Caco-2 (cell line): Measurements from ENCODE around the gene PIGU. TPM values are rescaled to one million over a fixed set of nuclear protein-coding genes. Genes with fewer than 3 reads are reported as not detected.
A peak's percentile ranks its signal among the peaks of the same experiment; 100 is the strongest.

ENCODE experiments used
- BruUV-seq: library from RNA; stranded (reverse); fragments of 400-500 nt; replicated peaks from 2 replicates; lab custom pipeline; 2021; lab: Mats Ljungman, UMichigan
- CTCF ChIA-PET: fragments of 300-600 bp; sonication (Branson Sonifier 250); formaldehyde crosslinking; loops from one replicate; lab custom pipeline; 2022; ENCODE audit warnings: antibody characterized with exemption; lab: Charles Lee
- POLR2A ChIA-PET: fragments of 300-600 bp; sonication (Branson Sonifier 250); formaldehyde crosslinking; loops from one replicate; lab custom pipeline; 2022; ENCODE audit warnings: antibody characterized with exemption; lab: Charles Lee
- DNase-seq, 2 experiments: peaks; one replicate each; pipeline versions ENCODE4 v3.0.0 to v3.0.0-alpha.2; 2020 to 2022
- H3K27me3 ChIP-seq: replicated peaks from 2 replicates; pipeline ENCODE4 v1.6.0; 2011; ENCODE audit warnings: low read length; ENCODE audit not compliant: control insufficient read depth, insufficient read depth
- H3K36me3 ChIP-seq: 2 replicates; pipeline ENCODE4 v1.5.1; 2011; ENCODE audit warnings: low read length; ENCODE audit not compliant: control insufficient read depth, insufficient read depth
- H3K4me1 ChIP-seq: fragments of 250-450 bp; sonication (Bioruptor Pico); 2 replicates; pipeline ENCODE4 v1.5.1; 2020; ENCODE audit warnings: mild to moderate bottlenecking
- H3K4me3 ChIP-seq: 2 replicates; pipeline ENCODE4 v1.5.1; 2011; ENCODE audit warnings: low read depth, mild to moderate bottlenecking, control low read depth, low read length
- H3K9me3 ChIP-seq: fragments of 250-450 bp; sonication (Bioruptor Pico); 2 replicates; pipeline ENCODE4 v1.5.1; 2020; ENCODE audit warnings: mild to moderate bottlenecking, moderate library complexity
- H3K27ac Mint-ChIP-seq: one replicate; pipeline ENCODE4 v1.8.0; 2022; ENCODE audit warnings: mixed read lengths; ENCODE audit not compliant: unreplicated experiment
- H3K27me3 Mint-ChIP-seq: one replicate; pipeline ENCODE4 v1.8.0; 2022; ENCODE audit warnings: mixed read lengths; ENCODE audit not compliant: insufficient read depth, unreplicated experiment
- H3K36me3 Mint-ChIP-seq: one replicate; pipeline ENCODE4 v1.8.0; 2022; ENCODE audit warnings: mild to moderate bottlenecking, mixed read lengths; ENCODE audit not compliant: insufficient read depth, unreplicated experiment
- H3K4me1 Mint-ChIP-seq: one replicate; pipeline ENCODE4 v1.8.0; 2022; ENCODE audit warnings: low read depth, mixed read lengths; ENCODE audit not compliant: unreplicated experiment
- H3K4me3 Mint-ChIP-seq: one replicate; pipeline ENCODE4 v1.8.0; 2022; ENCODE audit warnings: mild to moderate bottlenecking, moderate library complexity, mixed read lengths; ENCODE audit not compliant: unreplicated experiment
- H3K9me3 Mint-ChIP-seq: one replicate; pipeline ENCODE4 v1.8.0; 2022; ENCODE audit warnings: mixed read lengths; ENCODE audit not compliant: unreplicated experiment
- intact Hi-C: fragments of 100-400 bp; cut with micrococcal nuclease; formaldehyde crosslinking; loops from one replicate; pipeline ENCODE4 v1.10.0; 2022; ENCODE audit not compliant: unreplicated experiment
- total RNA-seq: library from RNA; stranded (reverse); gene quantifications from 2 replicates; pipeline ENCODE4 v1.2.3, GENCODE V29; 2022
- TF ChIP-seq, protein P1 (sequence below), 2 experiments: fragments of 200-600 bp in 1 of 2; IDR thresholded peaks; 1 replicate in 1 of 2; 2 replicates in 1 of 2; pipeline versions ENCODE4 v1.5.1 to v1.8.0; 2011 to 2022; ENCODE audit warnings: antibody characterized with exemption in 1 of 2, control low read depth in 1 of 2, inconsistent platforms in 1 of 2, low read depth in 1 of 2, low read length in 1 of 2, mild to moderate bottlenecking in 1 of 2, moderate library complexity in 1 of 2; ENCODE audit not compliant: insufficient read depth in 1 of 2, severe bottlenecking in 1 of 2, unreplicated experiment in 1 of 2

Gene PIGU
- total RNA-seq, 1 experiment from 2014 or later = 61.7 TPM

GRCh38 chr20:34708621-34709043 is 31.7 kb upstream of the PIGU start:
- H3K9me3 ChIP-seq = no peaks in the 10 kb centered on the region
- CTCF ChIA-PET = interaction anchor here (0.7 to 2.5 kb wide), 14 partner anchors 18 to 518 kb away, joined by 3 to 14 read pairs (median 5); partner anchors contain the start of gene DYNLRB1
- Mint-ChIP-seq H3K4me3 (peak overlapping the region; percentile 78), H3K27me3 (peaks cover 2% of the 10 kb centered on the region), H3K4me1 (peaks cover 36% of the 10 kb centered on the region), H3K36me3 (peaks cover 55% of the 10 kb centered on the region), H3K9me3 (no peaks in the 10 kb centered on the region), H3K27ac (peak overlapping the region; percentile 19)
- peaks cover 27% of the 10 kb centered on the region for H3K4me1 ChIP-seq
- POLR2A ChIA-PET = no interaction called here
- peak; percentile 81 to 89 for DNase-seq
- no peaks in the 10 kb centered on the region for H3K27me3 ChIP-seq
- peak overlapping the region; percentile 82 for H3K4me3 ChIP-seq
- H3K36me3 ChIP-seq = no peaks in the 10 kb centered on the region; the same call in 1 of the 2 replicates
- no TSS peak for BruUV-seq
- TF ChIP-seq, protein P1, sequence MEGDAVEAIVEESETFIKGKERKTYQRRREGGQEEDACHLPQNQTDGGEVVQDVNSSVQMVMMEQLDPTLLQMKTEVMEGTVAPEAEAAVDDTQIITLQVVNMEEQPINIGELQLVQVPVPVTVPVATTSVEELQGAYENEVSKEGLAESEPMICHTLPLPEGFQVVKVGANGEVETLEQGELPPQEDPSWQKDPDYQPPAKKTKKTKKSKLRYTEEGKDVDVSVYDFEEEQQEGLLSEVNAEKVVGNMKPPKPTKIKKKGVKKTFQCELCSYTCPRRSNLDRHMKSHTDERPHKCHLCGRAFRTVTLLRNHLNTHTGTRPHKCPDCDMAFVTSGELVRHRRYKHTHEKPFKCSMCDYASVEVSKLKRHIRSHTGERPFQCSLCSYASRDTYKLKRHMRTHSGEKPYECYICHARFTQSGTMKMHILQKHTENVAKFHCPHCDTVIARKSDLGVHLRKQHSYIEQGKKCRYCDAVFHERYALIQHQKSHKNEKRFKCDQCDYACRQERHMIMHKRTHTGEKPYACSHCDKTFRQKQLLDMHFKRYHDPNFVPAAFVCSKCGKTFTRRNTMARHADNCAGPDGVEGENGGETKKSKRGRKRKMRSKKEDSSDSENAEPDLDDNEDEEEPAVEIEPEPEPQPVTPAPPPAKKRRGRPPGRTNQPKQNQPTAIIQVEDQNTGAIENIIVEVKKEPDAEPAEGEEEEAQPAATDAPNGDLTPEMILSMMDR (IDR thresholded peaks at IDR 0.05; ENCODE audit: insufficient read depth in 1 of 2, low read depth in 1 of 2, low read length in 1 of 2, severe bottlenecking in 1 of 2, unreplicated experiment in 1 of 2) = peak; percentile 89 to 92
- intact Hi-C loops = loop anchor here (1.0 to 5.0 kb wide), 7 partner anchors 32 to 406 kb away; partner anchors contain the start of gene AHCY

- H3K4me3 ChIP-seq = no peak overlapping the region
- DNase-seq = peak in 1 of 2 experiments; percentile 38
- POLR2A ChIA-PET = interaction anchor here (0.5 kb wide), 1 partner anchor 24 kb away, joined by 4 read pairs; no protein-coding TSS in a partner anchor
Observed at GRCh38 chr20:34706912-34707784, 30.3 kb upstream of the PIGU start.

More at GRCh38 chr20:34706912-34707784, 30.3 kb upstream of the PIGU start:
- peaks cover 48% of the 10 kb centered on the region for H3K4me1 Mint-ChIP-seq
- no peaks in the 10 kb centered on the region for H3K9me3 Mint-ChIP-seq
- H3K36me3 ChIP-seq = no peaks in the 10 kb centered on the region
- TF ChIP-seq, protein P1 (IDR thresholded peaks at IDR 0.05; ENCODE audit: insufficient read depth in 1 of 2, low read depth in 1 of 2, low read length in 1 of 2, severe bottlenecking in 1 of 2, unreplicated experiment in 1 of 2) = no peak
- no peak overlapping the region for H3K27ac Mint-ChIP-seq
- H3K4me1 ChIP-seq = peaks cover 35% of the 10 kb centered on the region
- intact Hi-C loops = loop anchor here (5.0 kb wide), 2 partner anchors 60 to 85 kb away; no protein-coding TSS in a partner anchor
- BruUV-seq = no TSS peak
- peaks cover 3% of the 10 kb centered on the region for H3K27me3 Mint-ChIP-seq
- H3K27me3 ChIP-seq = no peaks in the 10 kb centered on the region
- no peak overlapping the region for H3K4me3 Mint-ChIP-seq
- H3K9me3 ChIP-seq = no peaks in the 10 kb centered on the region
- peaks cover 54% of the 10 kb centered on the region for H3K36me3 Mint-ChIP-seq
- CTCF ChIA-PET = interaction anchor here (0.6 to 2.5 kb wide), 9 partner anchors 20 to 805 kb away, joined by 3 to 14 read pairs (median 5); partner anchors contain the start of gene DYNLRB1
